NCI-H1048 (cell line): Measurements from ENCODE around the gene PNKD.

Experiments used
- DNase-seq: peaks from one replicate; lab custom pipeline; 2025; lab: John Stamatoyannopoulos, UW

The PNKD gene

GRCh38 chr2:218395826-218396687, 125.7 kb downstream of the PNKD start:
- DNase-seq: peak; percentile 86
